Lower leg skin (tissue), 4 donors: Measurements from ENCODE around the gene SNTN. TPM values are rescaled to one million over a fixed set of nuclear protein-coding genes. Genes with fewer than 3 reads are reported as not detected.
"Not testable (repeated sequence)": the region's sequence is repeated elsewhere in the genome, so short reads cannot be mapped to it uniquely, and the experiment has no call there.

ENCODE experiments used
- DNase-seq, 2 donors: peaks; one replicate each; pipeline ENCODE4 v3.0.0-alpha.2; 2019; ENCODE audit warnings: low spot score in 2 of 2
- H3K4me3 ChIP-seq: fragments of 200-600 bp; sonication (generic); 2 replicates; pipeline ENCODE4 v1.5.1; 2017; ENCODE audit warnings: mild to moderate bottlenecking, low read depth; ENCODE audit not compliant: poor library complexity, severe bottlenecking
- POLR2A ChIP-seq, 2 donors: fragments of 450-650 bp; IDR thresholded peaks; one replicate each; pipeline ENCODE4 v1.6.1; 2016 to 2017; ENCODE audit warnings: antibody characterized with exemption in 2 of 2, mild to moderate bottlenecking in 1 of 2, moderate library complexity in 1 of 2
- WGBS, 2 donors: methylation state at CpG; one replicate each; pipeline ENCODE4 v1.1.5; 2018; 5-methylcytosine and 5-hydroxymethylcytosine counted together
- intact Hi-C: fragments of 100-400 bp; cut with DNase I; formaldehyde crosslinking; loops from one replicate; pipeline ENCODE4 v1.15.0; 2023; ENCODE audit warnings: low total_unique reads
- total RNA-seq, 4 donors: library from RNA; depleted of rRNA; stranded (reverse); fragments of >200 nt; gene quantifications; one replicate each; pipeline ENCODE4 v1.1.0, GENCODE V29; 2016
- TF ChIP-seq, protein P1 (sequence below), 3 donors: fragments of 450-650 bp; IDR thresholded peaks; one replicate each; pipeline ENCODE4 v1.5.1; 2016; ENCODE audit warnings: antibody characterized with exemption in 3 of 3, mild to moderate bottlenecking in 3 of 3, moderate library complexity in 2 of 3

The SNTN gene
- total RNA-seq, 4 donors from 2014 or later = not detected

DNA sequence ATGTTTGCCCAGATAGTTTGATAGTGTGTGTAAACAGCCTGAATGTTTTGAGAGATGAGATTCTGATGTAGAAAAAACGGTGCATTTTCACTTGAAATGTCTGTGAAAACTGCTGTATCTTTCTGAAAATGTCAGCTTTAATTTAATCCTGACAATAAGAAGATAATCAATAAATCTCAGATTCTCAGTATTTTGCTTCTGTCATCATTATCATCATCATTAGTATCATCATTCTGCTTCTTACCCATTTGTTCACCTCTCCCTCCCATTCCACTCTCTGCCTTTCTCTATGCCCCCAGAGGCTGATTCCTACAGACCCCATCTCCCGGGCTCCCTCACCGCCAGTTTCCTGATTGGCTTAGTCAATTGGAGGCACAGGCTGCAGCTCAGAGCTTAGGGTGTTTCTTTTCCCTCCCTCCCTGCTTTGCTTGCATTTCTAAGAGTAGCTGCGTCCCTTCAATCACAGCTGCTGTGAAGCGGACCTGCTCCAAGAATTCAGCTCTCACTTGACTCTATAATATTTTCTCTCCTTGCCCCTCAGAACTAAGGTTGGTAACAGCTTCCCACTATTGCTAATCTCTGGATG lies 8.2 kb upstream of the SNTN start:
- H3K4me3 ChIP-seq = no peak overlapping the region
- DNase-seq = no peak
- WGBS, 2 donors = 65 to 75% methylated on average over 5 of the region's 5 CpGs
- TF ChIP-seq POLR2A (IDR thresholded peaks at IDR 0.05) = no peak
- TF ChIP-seq, protein P1, sequence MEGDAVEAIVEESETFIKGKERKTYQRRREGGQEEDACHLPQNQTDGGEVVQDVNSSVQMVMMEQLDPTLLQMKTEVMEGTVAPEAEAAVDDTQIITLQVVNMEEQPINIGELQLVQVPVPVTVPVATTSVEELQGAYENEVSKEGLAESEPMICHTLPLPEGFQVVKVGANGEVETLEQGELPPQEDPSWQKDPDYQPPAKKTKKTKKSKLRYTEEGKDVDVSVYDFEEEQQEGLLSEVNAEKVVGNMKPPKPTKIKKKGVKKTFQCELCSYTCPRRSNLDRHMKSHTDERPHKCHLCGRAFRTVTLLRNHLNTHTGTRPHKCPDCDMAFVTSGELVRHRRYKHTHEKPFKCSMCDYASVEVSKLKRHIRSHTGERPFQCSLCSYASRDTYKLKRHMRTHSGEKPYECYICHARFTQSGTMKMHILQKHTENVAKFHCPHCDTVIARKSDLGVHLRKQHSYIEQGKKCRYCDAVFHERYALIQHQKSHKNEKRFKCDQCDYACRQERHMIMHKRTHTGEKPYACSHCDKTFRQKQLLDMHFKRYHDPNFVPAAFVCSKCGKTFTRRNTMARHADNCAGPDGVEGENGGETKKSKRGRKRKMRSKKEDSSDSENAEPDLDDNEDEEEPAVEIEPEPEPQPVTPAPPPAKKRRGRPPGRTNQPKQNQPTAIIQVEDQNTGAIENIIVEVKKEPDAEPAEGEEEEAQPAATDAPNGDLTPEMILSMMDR (IDR thresholded peaks at IDR 0.05) = no peak
- intact Hi-C loops = no loop called here

DNA sequence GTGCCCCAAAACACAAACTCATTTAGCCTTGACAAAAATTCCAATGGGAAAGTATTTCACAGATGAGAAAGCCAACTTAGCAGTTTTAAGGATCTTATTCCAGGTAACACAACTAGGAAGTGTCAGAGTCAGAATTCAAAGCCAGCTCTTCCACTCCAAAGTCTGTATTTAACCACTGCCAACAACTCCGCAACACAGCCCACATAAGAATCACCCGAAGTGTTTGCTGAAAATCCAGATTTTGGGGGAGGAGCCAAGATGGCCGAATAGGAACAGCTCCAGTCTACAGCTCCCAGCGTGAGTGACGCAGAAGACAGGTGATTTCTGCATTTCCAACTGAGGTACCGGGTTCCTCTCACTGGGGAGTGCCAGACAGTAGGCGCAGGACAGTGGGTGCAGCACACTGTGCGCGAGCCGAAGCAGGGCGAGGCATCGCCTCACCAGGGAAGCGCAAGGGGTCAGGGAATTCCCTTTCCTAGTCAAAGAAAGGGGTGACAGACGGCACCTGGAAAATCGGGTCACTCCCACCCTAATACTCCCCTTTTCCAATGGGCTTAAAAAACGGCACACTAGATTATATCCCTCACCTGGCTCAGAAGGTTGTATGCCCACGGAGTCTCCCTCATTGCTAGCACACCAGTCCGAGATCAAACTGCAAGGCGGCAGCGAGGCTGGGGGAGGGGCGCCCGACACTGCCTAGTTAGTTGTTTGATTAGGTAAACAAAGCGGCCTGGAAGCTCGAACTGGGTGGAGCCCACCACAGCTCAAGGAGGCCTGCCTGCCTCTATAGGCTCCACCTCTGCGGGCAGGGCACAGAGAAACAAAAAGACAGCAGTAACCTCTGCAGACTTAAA lies 7.3 kb upstream of the SNTN start:
- DNase-seq, intact Hi-C loops, H3K4me3 ChIP-seq: not testable (repeated sequence)
- WGBS, 2 donors = 61 to 84% methylated on average over 19 to 25 of the region's 25 CpGs

DNA sequence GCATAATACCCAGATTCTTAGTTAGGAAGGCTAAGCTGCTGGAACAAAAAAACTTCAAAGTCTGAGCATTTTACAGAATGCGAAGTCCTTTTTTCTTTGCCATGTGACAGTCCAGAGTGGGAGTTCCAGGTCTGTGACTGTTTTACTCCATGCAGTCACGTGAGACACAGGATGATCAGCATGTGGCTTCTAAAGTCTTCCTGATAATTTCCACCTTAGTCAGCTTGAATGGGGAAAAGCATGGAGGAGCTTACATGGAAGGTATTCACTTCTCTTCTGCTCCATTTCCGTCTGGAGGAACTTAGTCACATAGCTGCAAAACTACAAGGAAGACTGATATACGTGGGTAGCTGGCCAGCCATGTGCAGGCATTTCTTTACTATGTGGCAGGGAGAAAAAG lies 1.7 kb downstream of the SNTN start:
- intact Hi-C loops = no loop called here
- TF ChIP-seq, protein P1 (IDR thresholded peaks at IDR 0.05) = no peak
- no peak for DNase-seq
- no peak overlapping the region for H3K4me3 ChIP-seq
- 56 to 60% methylated on average over 4 of the region's 4 CpGs for WGBS, 2 donors

DNA sequence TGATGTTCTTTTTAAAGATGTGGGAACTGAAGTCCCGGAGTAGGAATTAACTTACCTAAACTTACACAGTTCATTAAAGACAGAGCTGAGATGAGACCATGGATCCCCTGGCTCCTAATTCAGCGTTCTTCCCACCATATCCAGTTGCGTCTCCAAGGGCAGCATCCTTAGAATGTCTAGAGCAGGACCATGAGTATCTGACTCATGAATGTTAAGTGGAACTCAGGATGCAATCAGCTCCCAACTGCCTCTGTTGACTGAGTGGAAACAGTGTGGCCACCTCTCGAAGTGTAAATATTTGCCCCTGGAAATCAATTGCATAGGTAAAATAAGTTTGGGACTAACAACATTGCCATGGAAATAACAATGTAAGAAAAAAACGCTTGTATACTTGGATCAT lies 2.5 kb downstream of the SNTN start:
- intact Hi-C loops = no loop called here
- no peak overlapping the region for H3K4me3 ChIP-seq
- no peak for TF ChIP-seq POLR2A (IDR thresholded peaks at IDR 0.05)
- TF ChIP-seq, protein P1 (IDR thresholded peaks at IDR 0.05) = no peak
- DNase-seq = no peak
- 64 to 82% methylated on average over 5 of the region's 5 CpGs for WGBS, 2 donors

DNA sequence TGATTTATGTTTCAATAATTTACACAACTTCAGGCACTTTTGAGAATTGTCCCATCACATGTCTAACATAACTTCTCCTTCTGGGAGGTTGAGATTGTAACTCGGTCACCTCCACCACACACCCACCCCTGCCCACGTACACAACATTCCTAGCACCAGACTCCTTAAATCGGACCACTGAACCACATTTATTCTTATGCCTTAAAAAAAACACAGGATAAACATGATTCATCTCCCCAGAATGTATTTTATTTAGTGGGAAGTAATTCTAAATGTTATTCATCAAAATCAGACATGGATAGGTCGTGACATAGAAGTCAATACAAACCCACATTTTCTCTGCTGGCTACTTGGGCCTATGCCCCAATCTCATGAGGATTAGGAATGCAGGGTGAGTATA lies 3.0 kb downstream of the SNTN start:
- no peak for DNase-seq
- intact Hi-C loops = no loop called here
- H3K4me3 ChIP-seq = no peak overlapping the region
- no peak for TF ChIP-seq POLR2A (IDR thresholded peaks at IDR 0.05)
- TF ChIP-seq, protein P1 (IDR thresholded peaks at IDR 0.05) = no peak
- 66% methylated on average over 4 of the region's 4 CpGs for WGBS, 2 donors

DNA sequence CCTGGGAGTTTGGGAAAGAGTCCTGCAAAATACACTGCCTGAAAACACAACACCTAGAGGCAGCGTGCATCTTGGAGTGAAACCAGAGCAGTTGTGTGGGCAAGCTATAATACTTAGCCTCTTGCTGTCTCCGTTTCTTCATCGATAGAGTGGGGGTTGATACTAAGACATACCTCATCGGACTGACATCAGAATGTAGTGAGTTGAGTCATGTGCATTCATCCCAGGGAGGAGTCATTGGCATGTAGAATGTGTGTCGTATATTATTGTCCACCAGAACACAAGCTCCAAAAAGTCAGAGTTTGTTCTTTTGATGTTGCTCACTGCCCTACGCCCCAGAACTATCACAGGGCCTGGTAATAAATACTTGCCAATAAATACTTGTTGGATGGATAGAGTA lies 4.3 kb downstream of the SNTN start:
- WGBS, 2 donors = 74 to 83% methylated on average over 6 of the region's 6 CpGs
- no peak for DNase-seq
- no peak for TF ChIP-seq POLR2A (IDR thresholded peaks at IDR 0.05)
- TF ChIP-seq, protein P1 (IDR thresholded peaks at IDR 0.05) = no peak
- no peak overlapping the region for H3K4me3 ChIP-seq
- intact Hi-C loops = no loop called here
